OCI-LY7 (cell line): ENCODE data around the gene GALM. TPM values are rescaled to one million over a fixed set of nuclear protein-coding genes. Genes with fewer than 3 reads are reported as not detected.

Experiments
- BruUV-seq: library from RNA; stranded (reverse); fragments of 400-500 nt; replicated peaks from 2 replicates; lab custom pipeline; 2021; lab: Mats Ljungman, UMichigan
- CTCF ChIA-PET: fragments of 300-600 bp; sonication (Branson Sonifier 250); formaldehyde crosslinking; loops from one replicate; lab custom pipeline; 2022; ENCODE audit warnings: antibody characterized with exemption; ENCODE audit not compliant: unreplicated experiment; lab: Charles Lee
- POLR2A ChIA-PET: fragments of 300-600 bp; sonication (Branson Sonifier 250); formaldehyde crosslinking; loops from one replicate; lab custom pipeline; 2022; ENCODE audit warnings: antibody characterized with exemption; lab: Charles Lee
- DNase-seq: peaks from one replicate; pipeline ENCODE4 v3.0.0-alpha.2; 2015; ENCODE audit warnings: low spot score
- H2AFZ ChIP-seq: fragments of 200-600 bp; sonication (generic), shearing (Covaris generic); 2 replicates; pipeline ENCODE4 v1.6.1; 2014; ENCODE audit warnings: mild to moderate bottlenecking, antibody characterized with exemption, low read length, moderate library complexity
- H3K27ac ChIP-seq: fragments of 200-600 bp; sonication (generic); 2 replicates; pipeline ENCODE4 v1.5.1; 2014; ENCODE audit warnings: mixed run types, low read depth, mild to moderate bottlenecking, moderate library complexity, low read length, inconsistent platforms; ENCODE audit not compliant: poor library complexity, severe bottlenecking
- H3K36me3 ChIP-seq: fragments of 200-600 bp; sonication (generic); 2 replicates; pipeline ENCODE4 v1.6.1; 2014; ENCODE audit warnings: mild to moderate bottlenecking, antibody characterized with exemption, low read length, moderate library complexity, mixed read lengths; ENCODE audit not compliant: insufficient read depth
- H3K4me1 ChIP-seq: fragments of 200-600 bp; sonication (generic); 2 replicates; pipeline ENCODE4 v1.5.1; 2014; ENCODE audit warnings: mild to moderate bottlenecking, low read length; ENCODE audit not compliant: insufficient read depth, poor library complexity, severe bottlenecking
- H3K4me2 ChIP-seq: fragments of 200-600 bp; sonication (generic); 2 replicates; pipeline ENCODE4 v1.6.1; 2014; ENCODE audit warnings: mild to moderate bottlenecking, low read length
- H3K4me3 ChIP-seq: fragments of 200-600 bp; sonication (generic); 2 replicates; pipeline ENCODE4 v1.5.1; 2014; ENCODE audit warnings: mild to moderate bottlenecking, low read depth, low read length; ENCODE audit not compliant: poor library complexity, severe bottlenecking
- H3K79me2 ChIP-seq: fragments of 200-600 bp; sonication (generic); 2 replicates; pipeline ENCODE4 v1.6.1; 2016; ENCODE audit warnings: low read depth, mild to moderate bottlenecking, low read length, moderate library complexity, mixed read lengths; ENCODE audit not compliant: insufficient read depth
- H3K9me2 ChIP-seq: fragments of 200-600 bp; sonication (generic); 2 replicates; pipeline ENCODE4 v1.6.1; 2016; ENCODE audit warnings: mild to moderate bottlenecking, low read length, mixed read lengths; ENCODE audit not compliant: insufficient read depth
- H3K9me3 ChIP-seq: fragments of 200-600 bp; sonication (generic); 2 replicates; pipeline ENCODE4 v1.6.1; 2014; ENCODE audit warnings: mild to moderate bottlenecking, mixed run types, low read length, mixed read lengths
- H4K20me1 ChIP-seq: fragments of 200-600 bp; sonication (generic); 2 replicates; pipeline ENCODE4 v1.6.1; 2014; ENCODE audit warnings: mild to moderate bottlenecking, antibody characterized with exemption, low read length, moderate library complexity, mixed read lengths; ENCODE audit not compliant: insufficient read depth
- CTCF ChIP-seq: fragments of 200-600 bp; sonication (generic); conservative IDR thresholded peaks from 2 replicates; pipeline ENCODE4 v1.5.1; 2014; ENCODE audit warnings: mild to moderate bottlenecking, antibody characterized with exemption, low read length, moderate library complexity, mixed read lengths
- EZH2phosphoT487 ChIP-seq: fragments of 200-600 bp; sonication (generic); IDR thresholded peaks from 2 replicates; pipeline ENCODE4 v1.6.1; 2018; ENCODE audit warnings: low read depth, borderline replicate concordance, mild to moderate bottlenecking, mixed run types, antibody characterized with exemption, low read length, moderate library complexity, mixed read lengths
- intact Hi-C: fragments of 100-400 bp; cut with micrococcal nuclease; formaldehyde crosslinking; loops from one replicate; pipeline ENCODE4 v1.10.0; 2022; ENCODE audit not compliant: unreplicated experiment
- total RNA-seq, 2 experiments: library from RNA; depleted of rRNA in 1 of 2; stranded (reverse); fragments of >200 nt in 1 of 2; shearing (Covaris generic) in 1 of 2; gene quantifications; 2 replicates each; pipeline ENCODE4 v1.2.3, GENCODE V29; 2014 to 2022

Gene GALM
- total RNA-seq, 2 experiments from 2014 or later = 5.5 to 10.8 TPM

DNA sequence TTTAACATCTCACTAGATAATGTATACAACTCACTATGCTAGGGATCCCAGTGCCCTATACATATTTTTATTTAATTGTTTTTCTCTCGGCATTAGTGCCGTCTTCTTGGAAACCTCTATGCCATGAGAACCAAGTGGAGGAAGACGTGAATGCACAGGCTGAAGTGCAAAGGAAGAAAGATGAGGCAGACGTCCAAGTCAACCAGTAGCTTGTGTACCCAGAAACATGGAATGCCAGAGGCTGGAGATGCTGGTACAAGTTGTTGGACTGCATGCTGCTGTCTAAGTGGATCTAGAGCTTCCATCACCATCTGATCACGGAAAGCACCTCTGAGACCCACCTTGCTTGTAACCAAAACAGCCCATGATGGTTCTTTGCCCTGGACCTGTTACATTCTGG is 99.6 kb downstream of the GALM start:
- CTCF ChIA-PET = no interaction called here
- no peak for DNase-seq
- H3K9me2 ChIP-seq = no peaks in the 10 kb centered on the region
- H3K27ac ChIP-seq = no peak overlapping the region
- H3K4me1 ChIP-seq = no peaks in the 10 kb centered on the region
- POLR2A ChIA-PET = no interaction called here
- H3K4me3 ChIP-seq = no peak overlapping the region
- H3K4me2 ChIP-seq = no peak overlapping the region
- no peaks in the 10 kb centered on the region for H4K20me1 ChIP-seq
- no peaks in the 10 kb centered on the region for H3K9me3 ChIP-seq
- intact Hi-C loops = no loop called here
- H2AFZ ChIP-seq = no peak overlapping the region
- no peaks in the 10 kb centered on the region for H3K79me2 ChIP-seq
- H3K36me3 ChIP-seq = no peaks in the 10 kb centered on the region
- BruUV-seq = no TSS peak
- no peak for TF ChIP-seq EZH2phosphoT487
- TF ChIP-seq CTCF = no peak

DNA sequence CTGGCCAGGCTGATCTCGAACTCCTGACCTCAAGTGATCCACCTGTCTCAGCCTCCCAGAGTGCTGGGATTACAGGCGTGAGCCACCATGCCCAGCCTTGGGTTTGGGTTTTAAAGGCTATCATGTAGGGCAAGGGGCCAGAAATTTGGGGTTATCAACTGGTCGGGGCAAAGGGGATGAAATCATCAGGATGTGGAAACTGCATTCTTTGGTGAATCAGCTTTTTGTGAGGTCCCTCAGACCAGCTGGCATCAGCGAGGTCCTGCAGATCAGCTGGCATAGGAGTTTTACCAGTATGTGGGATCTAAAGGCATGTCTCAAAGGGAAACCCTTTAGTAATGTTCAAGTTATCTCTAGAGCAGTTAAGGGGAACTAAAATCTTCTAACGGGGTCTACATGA is 105.7 kb downstream of the GALM start:
- no peak overlapping the region for H3K4me3 ChIP-seq
- BruUV-seq = no TSS peak
- ChIA-PET CTCF (no interaction called here), POLR2A (interaction anchor here (0.6 to 0.8 kb wide), 5 partner anchors 10 to 248 kb away, joined by 3 to 5 read pairs (median 3); partner anchors contain the start of gene SRSF7)
- H3K9me3 ChIP-seq = no peaks in the 10 kb centered on the region
- no peaks in the 10 kb centered on the region for H3K4me1 ChIP-seq
- TF ChIP-seq EZH2phosphoT487 (no peak), CTCF (no peak)
- H3K79me2 ChIP-seq = no peaks in the 10 kb centered on the region
- H2AFZ ChIP-seq = no peak overlapping the region
- H4K20me1 ChIP-seq = no peaks in the 10 kb centered on the region
- no peak for DNase-seq
- no peaks in the 10 kb centered on the region for H3K36me3 ChIP-seq
- H3K27ac ChIP-seq = no peak overlapping the region
- intact Hi-C loops = no loop called here
- H3K9me2 ChIP-seq = no peaks in the 10 kb centered on the region
- no peak overlapping the region for H3K4me2 ChIP-seq

DNA sequence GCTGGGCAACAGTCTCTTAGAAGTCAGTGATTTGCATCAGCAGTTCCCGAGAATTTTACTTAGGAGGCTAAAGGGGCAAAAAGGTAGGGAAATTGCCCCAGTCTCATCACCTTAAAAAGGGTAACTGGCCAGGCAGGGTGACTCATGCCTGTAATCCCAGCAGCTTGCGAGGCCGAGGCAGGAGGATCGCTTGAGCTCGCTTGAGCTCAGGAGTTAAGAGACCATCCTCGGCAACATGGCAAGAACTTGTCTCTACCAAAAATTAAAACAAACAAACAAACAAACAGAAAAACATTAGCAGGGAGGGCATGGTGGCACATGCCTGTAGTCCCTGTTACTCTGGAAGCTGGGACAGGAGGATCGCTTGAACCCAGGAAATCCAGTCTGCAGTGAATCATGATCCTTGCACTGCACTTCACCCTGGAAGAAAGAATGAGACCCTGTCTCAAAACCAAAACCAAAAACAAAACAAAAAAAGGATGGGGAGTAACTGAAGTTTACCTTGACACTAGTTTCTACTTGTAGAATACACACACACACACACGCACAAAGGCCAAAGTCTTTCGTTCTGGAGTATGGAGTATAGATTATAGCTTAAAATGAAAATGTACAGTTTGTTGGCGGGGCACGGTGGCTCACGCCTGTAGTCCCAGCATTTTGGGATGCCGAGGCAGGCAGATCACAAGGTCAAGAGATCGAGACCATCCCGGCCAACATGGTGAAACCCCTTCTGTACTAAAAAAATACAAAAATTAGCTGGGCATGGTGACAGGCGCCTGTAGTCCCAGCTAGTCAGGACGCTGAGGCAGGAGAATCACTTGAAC is 109.4 kb downstream of the GALM start:
- BruUV-seq = no TSS peak
- CTCF ChIA-PET = no interaction called here
- DNase-seq = no peak
- Histone ChIP-seq H3K27ac (no peak overlapping the region), H4K20me1 (no peaks in the 10 kb centered on the region), H3K4me2 (no peak overlapping the region), H3K4me1 (peaks cover 7% of the 10 kb centered on the region), H3K36me3 (peaks cover 4% of the 10 kb centered on the region), H2AFZ (0 out of 2 replicates have a peak overlapping the region, but pooled peaks have one; percentile 19), H3K4me3 (no peak overlapping the region), H3K9me2 (no peaks in the 10 kb centered on the region), H3K9me3 (no peaks in the 10 kb centered on the region), H3K79me2 (peaks cover 14% of the 10 kb centered on the region; the same call in 1 of the 2 replicates)
- intact Hi-C loops = no loop called here
- TF ChIP-seq CTCF (no peak), EZH2phosphoT487 (no peak)
- POLR2A ChIA-PET = interaction anchor here (0.8 to 1.8 kb wide), 5 partner anchors 12 to 31 kb away, joined by 3 to 9 read pairs (median 3); partner anchors contain the start of gene SRSF7
